Gastroesophageal sphincter (tissue), 4 donors: ENCODE measurements around the gene ANLN. TPM values are rescaled to one million over a fixed set of nuclear protein-coding genes. Genes with fewer than 3 reads are reported as not detected.

ENCODE experiments used
- ATAC-seq: fragments of 150-250 bp; one replicate; pipeline ENCODE4 v1.9.1; 2016; ENCODE audit warnings: mild to moderate bottlenecking, moderate library complexity
- H3K27ac ChIP-seq, 4 donors: fragments of 200-600 bp; sonication (generic) in 3 of 4; 1 replicate in 3 of 4; 2 replicates in 1 of 4; pipeline ENCODE4 v1.5.1; 2016 to 2019
- H3K27me3 ChIP-seq: fragments of 200-600 bp; sonication (generic); one replicate; pipeline ENCODE4 v1.5.1; 2019
- H3K36me3 ChIP-seq, 2 donors: fragments of 200-600 bp; sonication (generic); one replicate each; pipeline ENCODE4 v1.5.1; 2019; ENCODE audit warnings: control low read depth in 1 of 2
- H3K4me1 ChIP-seq, 3 donors: fragments of 200-600 bp; sonication (generic); 1 replicate in 2 of 3; 2 replicates in 1 of 3; pipeline ENCODE4 v1.5.1; 2016 to 2019; ENCODE audit warnings: control low read depth in 2 of 3
- H3K4me3 ChIP-seq, 2 donors: fragments of 200-600 bp; sonication (generic); one replicate each; pipeline ENCODE4 v1.5.1; 2019; ENCODE audit warnings: mild to moderate bottlenecking in 1 of 2, moderate library complexity in 1 of 2
- H3K9me3 ChIP-seq, 3 donors: fragments of 200-600 bp; sonication (generic); one replicate each; pipeline ENCODE4 v1.5.1; 2017 to 2019; ENCODE audit warnings: control low read depth in 2 of 3
- CTCF ChIP-seq, 4 experiments: fragments of 200-600 bp in 2 of 4; fragments of 450-650 bp in 2 of 4; sonication (generic) in 1 of 4; IDR thresholded peaks; one replicate each; pipeline ENCODE4 v1.5.1; 2017 to 2019; ENCODE audit warnings: antibody characterized with exemption in 4 of 4, mild to moderate bottlenecking in 2 of 4, moderate library complexity in 2 of 4
- EP300 ChIP-seq: sonication (generic); formaldehyde crosslinking; IDR thresholded peaks from one replicate; pipeline ENCODE4 v1.6.1; 2017; ENCODE audit warnings: antibody characterized with exemption, mild to moderate bottlenecking
- POLR2A ChIP-seq, 2 donors: fragments of 450-650 bp; IDR thresholded peaks; one replicate each; pipeline ENCODE4 v1.6.1; 2017; ENCODE audit warnings: antibody characterized with exemption in 2 of 2, mild to moderate bottlenecking in 2 of 2, moderate library complexity in 1 of 2
- POLR2AphosphoS5 ChIP-seq: sonication (generic); formaldehyde crosslinking; IDR thresholded peaks from one replicate; pipeline ENCODE4 v1.6.1; 2017; ENCODE audit warnings: antibody characterized with exemption
- WGBS, 2 donors: methylation state at CpG; one replicate each; pipeline ENCODE4 v1.1.5; 2018; ENCODE audit warnings: low coverage in 1 of 2; 5-methylcytosine and 5-hydroxymethylcytosine counted together
- total RNA-seq, 4 donors: library from RNA; depleted of rRNA; stranded (reverse); fragments of >200 nt; gene quantifications; one replicate each; pipeline ENCODE4 v1.1.0, GENCODE V29; 2016

ANLN gene
- total RNA-seq, 4 donors from 2014 or later = 2.8 to 20.7 (median 13.9) TPM

GRCh38 chr7:36393826-36394225, 4.2 kb downstream of the ANLN start:
- TF ChIP-seq CTCF (IDR thresholded peaks at IDR 0.05) (no peak), POLR2A (IDR thresholded peaks at IDR 0.05) (no peak), POLR2AphosphoS5 (no peak), EP300 (no peak)
- Histone ChIP-seq H3K27me3 (no peaks in the 10 kb centered on the region), H3K4me1 (peaks cover 0 to 35% (median 12%) of the 10 kb centered on the region in 3 donors), H3K9me3 (no peaks in the 10 kb centered on the region), H3K4me3 (no peak overlapping the region), H3K36me3 (no peaks in the 10 kb centered on the region), H3K27ac (peak overlapping the region in 1 of 4 donors; percentile 57)
- whole genome bisulfite sequencing, 2 donors = 71 to 89% methylated on average over 1 of the region's 1 CpG
- no peak for ATAC-seq

- no peak for TF ChIP-seq POLR2AphosphoS5
- TF ChIP-seq POLR2A (IDR thresholded peaks at IDR 0.05) = no peak
- TF ChIP-seq CTCF (IDR thresholded peaks at IDR 0.05) = no peak
- TF ChIP-seq EP300 = no peak
- peaks cover 0 to 25% (median 8%) of the 10 kb centered on the region in 3 donors for H3K4me1 ChIP-seq
- no peak overlapping the region for H3K4me3 ChIP-seq
- ATAC-seq = no peak
- no peak overlapping the region for H3K27ac ChIP-seq
- WGBS, 2 donors = 83 to 100% methylated on average over 1 of the region's 1 CpG
- no peaks in the 10 kb centered on the region for H3K27me3 ChIP-seq
- H3K36me3 ChIP-seq = no peaks in the 10 kb centered on the region
- no peaks in the 10 kb centered on the region for H3K9me3 ChIP-seq
Measured at GRCh38 chr7:36395171-36395894, 5.7 kb downstream of the ANLN start.

GRCh38 chr7:36396150-36396549, 6.5 kb downstream of the ANLN start:
- ATAC-seq = no peak
- Histone ChIP-seq H3K27me3 (no peaks in the 10 kb centered on the region), H3K9me3 (no peaks in the 10 kb centered on the region), H3K36me3 (no peaks in the 10 kb centered on the region), H3K4me1 (peaks cover 0 to 17% (median 2%) of the 10 kb centered on the region in 3 donors), H3K27ac (no peak overlapping the region), H3K4me3 (no peak overlapping the region)
- TF ChIP-seq EP300 = no peak
- TF ChIP-seq CTCF (IDR thresholded peaks at IDR 0.05) = no peak
- no peak for TF ChIP-seq POLR2A (IDR thresholded peaks at IDR 0.05)
- TF ChIP-seq POLR2AphosphoS5 = no peak
- 88 to 91% methylated on average over 4 of the region's 4 CpGs for WGBS, 2 donors

GRCh38 chr7:36400036-36400435, 10.4 kb downstream of the ANLN start:
- WGBS, 2 donors = 67 to 80% methylated on average over 2 to 3 of the region's 3 CpGs
- H3K27ac ChIP-seq = no peak overlapping the region
- no peaks in the 10 kb centered on the region for H3K9me3 ChIP-seq
- H3K4me3 ChIP-seq = no peak overlapping the region
- H3K36me3 ChIP-seq = no peaks in the 10 kb centered on the region
- no peak for ATAC-seq
- no peaks in the 10 kb centered on the region for H3K4me1 ChIP-seq
- TF ChIP-seq POLR2A (IDR thresholded peaks at IDR 0.05) = no peak
- no peak for TF ChIP-seq EP300
- no peak for TF ChIP-seq POLR2AphosphoS5
- TF ChIP-seq CTCF (IDR thresholded peaks at IDR 0.05) = no peak
- H3K27me3 ChIP-seq = no peaks in the 10 kb centered on the region

- 85 to 94% methylated on average over 2 to 3 of the region's 3 CpGs for WGBS, 2 donors
- Histone ChIP-seq H3K4me1 (no peaks in the 10 kb centered on the region), H3K27ac (no peak overlapping the region), H3K27me3 (no peaks in the 10 kb centered on the region), H3K4me3 (no peak overlapping the region), H3K9me3 (no peaks in the 10 kb centered on the region), H3K36me3 (no peaks in the 10 kb centered on the region)
- no peak for ATAC-seq
- TF ChIP-seq POLR2A (IDR thresholded peaks at IDR 0.05) (no peak), POLR2AphosphoS5 (no peak), CTCF (IDR thresholded peaks at IDR 0.05) (no peak), EP300 (no peak)
Measured at GRCh38 chr7:36400606-36401005, 10.9 kb downstream of the ANLN start.
